ENCODE results near the gene SEC14L6. TPM values are rescaled to one million over a fixed set of nuclear protein-coding genes. Genes with fewer than 3 reads are reported as not detected.

Gene SEC14L6
- total RNA-seq, 1 experiment from 2014 or later, result not detected

GRCh38 chr22:30497466-30498150, 48.9 kb downstream of the SEC14L6 start:
- peaks cover 6% of the 10 kb centered on the region for H3K36me3 Mint-ChIP-seq (ENCODE audit: insufficient read depth, unreplicated experiment)
- no peak overlapping the region for H3K27ac Mint-ChIP-seq (ENCODE audit: low read depth, unreplicated experiment)
- BruUV-seq (replicated peaks), result no TSS peak
- no peaks in the 10 kb centered on the region for H3K9me3 Mint-ChIP-seq (ENCODE audit: unreplicated experiment)
- no peak overlapping the region for H3K4me3 Mint-ChIP-seq (ENCODE audit: unreplicated experiment)
- POLR2A ChIA-PET, result interaction anchor here (0.7 kb wide), 1 partner anchor 75 kb away, joined by 4 read pairs; no protein-coding TSS in a partner anchor
- peaks cover 35% of the 10 kb centered on the region for H3K27me3 Mint-ChIP-seq (ENCODE audit: insufficient read depth, unreplicated experiment)
- H3K4me1 Mint-ChIP-seq (ENCODE audit: insufficient read depth, unreplicated experiment), result no peaks in the 10 kb centered on the region
- TF ChIP-seq, protein P1, sequence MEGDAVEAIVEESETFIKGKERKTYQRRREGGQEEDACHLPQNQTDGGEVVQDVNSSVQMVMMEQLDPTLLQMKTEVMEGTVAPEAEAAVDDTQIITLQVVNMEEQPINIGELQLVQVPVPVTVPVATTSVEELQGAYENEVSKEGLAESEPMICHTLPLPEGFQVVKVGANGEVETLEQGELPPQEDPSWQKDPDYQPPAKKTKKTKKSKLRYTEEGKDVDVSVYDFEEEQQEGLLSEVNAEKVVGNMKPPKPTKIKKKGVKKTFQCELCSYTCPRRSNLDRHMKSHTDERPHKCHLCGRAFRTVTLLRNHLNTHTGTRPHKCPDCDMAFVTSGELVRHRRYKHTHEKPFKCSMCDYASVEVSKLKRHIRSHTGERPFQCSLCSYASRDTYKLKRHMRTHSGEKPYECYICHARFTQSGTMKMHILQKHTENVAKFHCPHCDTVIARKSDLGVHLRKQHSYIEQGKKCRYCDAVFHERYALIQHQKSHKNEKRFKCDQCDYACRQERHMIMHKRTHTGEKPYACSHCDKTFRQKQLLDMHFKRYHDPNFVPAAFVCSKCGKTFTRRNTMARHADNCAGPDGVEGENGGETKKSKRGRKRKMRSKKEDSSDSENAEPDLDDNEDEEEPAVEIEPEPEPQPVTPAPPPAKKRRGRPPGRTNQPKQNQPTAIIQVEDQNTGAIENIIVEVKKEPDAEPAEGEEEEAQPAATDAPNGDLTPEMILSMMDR (IDR thresholded peaks at IDR 0.05; ENCODE audit: unreplicated experiment), result no peak
- intact Hi-C loops (cut with micrococcal nuclease), result no loop called here
- no peak for DNase-seq (ENCODE audit: unreplicated experiment)
- CTCF ChIA-PET, result no interaction called here

GRCh38 chr22:30495041-30495784, 51.3 kb downstream of the SEC14L6 start:
- POLR2A ChIA-PET, result no interaction called here
- Mint-ChIP-seq H3K4me1 (ENCODE audit: insufficient read depth, unreplicated experiment) (no peaks in the 10 kb centered on the region), H3K27me3 (ENCODE audit: insufficient read depth, unreplicated experiment) (peaks cover 47% of the 10 kb centered on the region), H3K27ac (ENCODE audit: low read depth, unreplicated experiment) (no peak overlapping the region), H3K4me3 (ENCODE audit: unreplicated experiment) (no peak overlapping the region), H3K36me3 (ENCODE audit: insufficient read depth, unreplicated experiment) (peaks cover 3% of the 10 kb centered on the region), H3K9me3 (ENCODE audit: unreplicated experiment) (no peaks in the 10 kb centered on the region)
- no TSS peak for BruUV-seq (replicated peaks)
- TF ChIP-seq, protein P1 (IDR thresholded peaks at IDR 0.05; ENCODE audit: unreplicated experiment), result no peak
- intact Hi-C loops (cut with micrococcal nuclease), result no loop called here
- no peak for DNase-seq (ENCODE audit: unreplicated experiment)
- CTCF ChIA-PET, result interaction anchor here (0.6 to 1.2 kb wide), 4 partner anchors 9 to 425 kb away, joined by 3 read pairs; no protein-coding TSS in a partner anchor

- BruUV-seq (replicated peaks), result no TSS peak
- Mint-ChIP-seq H3K9me3 (ENCODE audit: unreplicated experiment) (no peaks in the 10 kb centered on the region), H3K36me3 (ENCODE audit: insufficient read depth, unreplicated experiment) (no peaks in the 10 kb centered on the region), H3K4me3 (ENCODE audit: unreplicated experiment) (no peak overlapping the region), H3K27me3 (ENCODE audit: insufficient read depth, unreplicated experiment) (peaks cover 46% of the 10 kb centered on the region), H3K27ac (ENCODE audit: low read depth, unreplicated experiment) (no peak overlapping the region), H3K4me1 (ENCODE audit: insufficient read depth, unreplicated experiment) (no peaks in the 10 kb centered on the region)
- intact Hi-C loops (cut with micrococcal nuclease), result no loop called here
- TF ChIP-seq, protein P1 (IDR thresholded peaks at IDR 0.05; ENCODE audit: unreplicated experiment), result no peak
- ChIA-PET POLR2A (interaction anchor here (1.0 kb wide), 1 partner anchor 100 kb away, joined by 3 read pairs; the partner anchor contains the start of gene PES1), CTCF (interaction anchor here (1.0 to 1.1 kb wide), 2 partner anchors 20 to 428 kb away, joined by 3 read pairs; no protein-coding TSS in a partner anchor)
- DNase-seq (ENCODE audit: unreplicated experiment), result no peak
These were observed 54.4 kb downstream of the SEC14L6 start for GRCh38 chr22:30492144-30492543.

DNA sequence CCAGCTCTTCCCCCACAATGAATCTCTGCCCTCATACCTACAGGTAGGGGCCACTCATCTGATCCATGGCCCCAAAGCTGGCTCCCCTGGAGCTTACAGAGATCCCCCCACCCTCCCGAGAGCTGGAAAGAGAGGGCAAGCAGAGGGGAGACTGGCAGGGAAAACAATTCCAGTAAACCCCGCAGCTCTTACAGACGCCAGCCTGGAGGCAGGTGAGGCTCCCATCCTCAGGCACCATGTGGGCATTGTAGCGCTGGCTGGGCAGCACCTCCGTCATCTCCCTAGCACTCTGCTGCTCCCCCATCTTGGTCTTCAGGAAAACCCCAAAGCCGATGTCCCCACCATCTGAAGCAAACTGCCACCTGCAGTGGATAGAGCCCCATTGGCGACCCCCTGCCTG, 55.2 kb downstream of the SEC14L6 start:
- peaks cover 43% of the 10 kb centered on the region for H3K27me3 Mint-ChIP-seq (ENCODE audit: insufficient read depth, unreplicated experiment)
- H3K27ac Mint-ChIP-seq (ENCODE audit: low read depth, unreplicated experiment), result no peak overlapping the region
- DNase-seq (ENCODE audit: unreplicated experiment), result no peak
- H3K36me3 Mint-ChIP-seq (ENCODE audit: insufficient read depth, unreplicated experiment), result no peaks in the 10 kb centered on the region
- intact Hi-C loops (cut with micrococcal nuclease), result no loop called here
- BruUV-seq (replicated peaks), result no TSS peak
- no peaks in the 10 kb centered on the region for H3K4me1 Mint-ChIP-seq (ENCODE audit: insufficient read depth, unreplicated experiment)
- POLR2A ChIA-PET, result no interaction called here
- no peaks in the 10 kb centered on the region for H3K9me3 Mint-ChIP-seq (ENCODE audit: unreplicated experiment)
- TF ChIP-seq, protein P1 (IDR thresholded peaks at IDR 0.05; ENCODE audit: unreplicated experiment), result no peak
- no peak overlapping the region for H3K4me3 Mint-ChIP-seq (ENCODE audit: unreplicated experiment)
- CTCF ChIA-PET, result interaction anchor here (0.6 to 0.8 kb wide), 3 partner anchors 19 to 45 kb away, joined by 3 to 5 read pairs (median 3); no protein-coding TSS in a partner anchor
